Uterus (tissue), 4 donors: ENCODE data around the gene GRIK1. TPM values are rescaled to one million over a fixed set of nuclear protein-coding genes. Genes with fewer than 3 reads are reported as not detected.

Source experiments
- DNase-seq, 2 donors: peaks; one replicate each; pipeline ENCODE4 v3.0.0-alpha.2; 2019 to 2020
- H3K27ac ChIP-seq, 2 donors: fragments of 200-600 bp; sonication (generic); 1 replicate in 1 of 2; 2 replicates in 1 of 2; pipeline ENCODE4 v1.5.1; 2016 to 2018
- H3K27me3 ChIP-seq, 2 donors: fragments of 200-600 bp; sonication (generic); one replicate each; pipeline ENCODE4 v1.5.1; 2018 to 2019; ENCODE audit warnings: control low read depth in 1 of 2
- H3K36me3 ChIP-seq, 2 donors: fragments of 200-600 bp; sonication (generic); one replicate each; pipeline ENCODE4 v1.5.1; 2019; ENCODE audit warnings: control low read depth in 1 of 2
- H3K4me1 ChIP-seq, 2 donors: fragments of 200-600 bp; sonication (generic); one replicate each; pipeline ENCODE4 v1.5.1; 2018 to 2019; ENCODE audit warnings: control low read depth in 1 of 2
- H3K4me3 ChIP-seq, 2 donors: fragments of 200-600 bp; sonication (generic); 1 replicate in 1 of 2; 2 replicates in 1 of 2; pipeline ENCODE4 v1.5.1; 2018 to 2019; ENCODE audit warnings: mild to moderate bottlenecking in 1 of 2
- H3K9me3 ChIP-seq, 2 donors: fragments of 200-600 bp; sonication (generic); one replicate each; pipeline ENCODE4 v1.5.1; 2019; ENCODE audit warnings: control low read depth in 1 of 2
- CTCF ChIP-seq, 4 experiments: fragments of 200-600 bp in 2 of 4; fragments of 450-650 bp in 2 of 4; sonication (generic) in 2 of 4; IDR thresholded peaks; one replicate each; pipeline ENCODE4 v1.5.1; 2016 to 2019; ENCODE audit warnings: antibody characterized with exemption in 4 of 4, mild to moderate bottlenecking in 2 of 4, moderate library complexity in 1 of 4
- POLR2A ChIP-seq, 2 donors: fragments of 450-650 bp; IDR thresholded peaks; one replicate each; pipeline ENCODE4 v1.6.1; 2016; ENCODE audit warnings: antibody characterized with exemption in 2 of 2, mild to moderate bottlenecking in 1 of 2, moderate library complexity in 1 of 2
- intact Hi-C: fragments of 100-400 bp; cut with DNase I; formaldehyde crosslinking; loops from one replicate; pipeline ENCODE4 v1.15.1; 2023; ENCODE audit warnings: low total_unique reads
- total RNA-seq, 4 donors: library from RNA; depleted of rRNA in 3 of 4; stranded (reverse); fragments of >200 nt in 3 of 4; gene quantifications; one replicate each; pipeline versions ENCODE4 v1.1.0 to v1.2.4, GENCODE V29; 2014 to 2023
- donor health status: DM: yes; HTN: yes; CAD: no.

Gene GRIK1
- total RNA-seq, 4 donors from 2014 or later, result 0.12 to 4.1 TPM; not detected in 2

- no peak for DNase-seq
- TF ChIP-seq POLR2A (IDR thresholded peaks at IDR 0.05), result no peak
- no peak for TF ChIP-seq CTCF (IDR thresholded peaks at IDR 0.05)
- no peaks in the 10 kb centered on the region for H3K4me1 ChIP-seq
- intact Hi-C loops, result no loop called here
- no peak overlapping the region for H3K4me3 ChIP-seq
- H3K27ac ChIP-seq, result no peak overlapping the region
- no peaks in the 10 kb centered on the region for H3K9me3 ChIP-seq
- H3K36me3 ChIP-seq, result no peaks in the 10 kb centered on the region
- no peaks in the 10 kb centered on the region for H3K27me3 ChIP-seq
Observed at GRCh38 chr21:29657240-29657989, 282.4 kb downstream of the GRIK1 start.

DNA sequence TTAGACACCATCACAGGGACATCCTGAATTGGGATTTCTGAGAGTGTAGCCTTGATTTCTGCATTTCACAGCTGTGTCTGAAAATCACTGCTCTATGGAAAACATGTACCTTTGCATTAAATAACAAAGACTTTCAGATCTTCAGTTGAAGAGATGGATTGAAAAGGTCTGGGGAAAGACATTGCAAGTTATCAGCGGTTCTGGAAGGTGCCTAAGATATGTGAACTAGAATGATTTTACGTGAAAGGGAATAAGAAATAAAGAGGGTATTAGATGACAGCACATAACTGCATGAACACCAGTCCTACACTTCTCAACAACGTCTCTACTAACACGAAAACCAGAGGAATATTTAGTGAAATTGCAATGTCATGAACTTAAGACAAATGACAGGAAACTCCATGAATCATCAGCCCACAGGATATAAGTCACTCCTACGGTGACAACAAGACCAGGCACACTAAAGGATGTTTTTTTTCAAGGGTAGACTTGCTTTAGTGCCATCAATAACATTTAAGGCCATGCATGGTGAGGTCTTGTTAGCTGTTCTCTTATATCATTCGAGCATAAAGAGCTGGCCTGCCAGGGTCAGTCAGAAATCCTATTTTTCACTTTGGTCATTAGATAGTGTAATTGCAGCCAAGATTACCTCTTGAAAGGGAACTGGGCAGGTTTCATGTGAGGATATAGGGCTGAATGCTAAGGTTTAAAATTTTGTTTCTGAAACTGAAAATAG, 283.1 kb downstream of the GRIK1 start:
- no peak for DNase-seq
- no peak for TF ChIP-seq POLR2A (IDR thresholded peaks at IDR 0.05)
- TF ChIP-seq CTCF (IDR thresholded peaks at IDR 0.05), result no peak
- no peak overlapping the region for H3K27ac ChIP-seq
- no peaks in the 10 kb centered on the region for H3K4me1 ChIP-seq
- no peaks in the 10 kb centered on the region for H3K9me3 ChIP-seq
- intact Hi-C loops, result no loop called here
- no peak overlapping the region for H3K4me3 ChIP-seq
- H3K36me3 ChIP-seq, result no peaks in the 10 kb centered on the region
- H3K27me3 ChIP-seq, result no peaks in the 10 kb centered on the region

DNA sequence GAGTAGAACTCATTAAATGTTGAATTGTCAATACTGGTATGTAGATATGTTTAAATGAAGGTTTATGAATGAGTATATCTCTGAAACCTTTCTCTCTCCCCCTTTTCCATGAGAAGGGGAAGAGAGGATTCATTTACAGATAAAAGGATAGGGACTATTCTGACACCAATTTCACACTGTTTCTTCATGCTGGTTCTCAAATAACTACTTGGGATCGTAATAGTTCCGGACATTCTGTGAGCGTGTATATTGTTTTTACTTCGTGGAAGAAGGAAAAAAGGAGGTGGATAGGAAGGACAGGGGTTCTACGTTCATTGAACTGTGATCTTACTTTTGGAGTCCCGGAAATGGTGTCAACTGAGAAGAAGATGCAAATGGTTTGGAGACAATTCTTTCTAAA, 284.2 kb downstream of the GRIK1 start:
- no peak overlapping the region for H3K27ac ChIP-seq
- no peak for TF ChIP-seq CTCF (IDR thresholded peaks at IDR 0.05)
- no peak for TF ChIP-seq POLR2A (IDR thresholded peaks at IDR 0.05)
- intact Hi-C loops, result no loop called here
- no peak overlapping the region for H3K4me3 ChIP-seq
- no peaks in the 10 kb centered on the region for H3K9me3 ChIP-seq
- H3K27me3 ChIP-seq, result no peaks in the 10 kb centered on the region
- DNase-seq, result no peak
- H3K4me1 ChIP-seq, result no peaks in the 10 kb centered on the region
- H3K36me3 ChIP-seq, result no peaks in the 10 kb centered on the region

DNA sequence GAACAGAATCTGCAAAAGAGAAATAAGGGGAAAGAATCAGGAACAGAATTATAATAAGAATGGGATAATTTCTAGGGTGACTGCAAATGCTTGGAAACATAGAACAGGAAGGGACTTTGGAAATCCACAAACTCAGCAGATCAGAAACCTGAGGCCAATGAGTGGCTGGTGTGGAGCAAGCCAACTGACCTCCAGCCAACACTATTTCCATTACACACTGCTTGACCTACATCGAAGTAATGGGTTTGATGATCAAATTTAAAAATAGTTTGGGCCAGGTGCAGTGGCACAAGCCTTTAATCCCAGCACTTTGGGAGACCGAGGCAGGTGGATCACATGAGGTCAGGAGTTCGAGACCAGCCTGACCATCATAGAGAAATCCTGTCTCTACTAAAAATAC, 284.9 kb downstream of the GRIK1 start:
- no peak for TF ChIP-seq POLR2A (IDR thresholded peaks at IDR 0.05)
- no peak for TF ChIP-seq CTCF (IDR thresholded peaks at IDR 0.05)
- no peak for DNase-seq
- no peaks in the 10 kb centered on the region for H3K9me3 ChIP-seq
- H3K4me1 ChIP-seq, result no peaks in the 10 kb centered on the region
- intact Hi-C loops, result no loop called here
- H3K27ac ChIP-seq, result no peak overlapping the region
- H3K4me3 ChIP-seq, result no peak overlapping the region
- no peaks in the 10 kb centered on the region for H3K36me3 ChIP-seq
- H3K27me3 ChIP-seq, result no peaks in the 10 kb centered on the region

DNA sequence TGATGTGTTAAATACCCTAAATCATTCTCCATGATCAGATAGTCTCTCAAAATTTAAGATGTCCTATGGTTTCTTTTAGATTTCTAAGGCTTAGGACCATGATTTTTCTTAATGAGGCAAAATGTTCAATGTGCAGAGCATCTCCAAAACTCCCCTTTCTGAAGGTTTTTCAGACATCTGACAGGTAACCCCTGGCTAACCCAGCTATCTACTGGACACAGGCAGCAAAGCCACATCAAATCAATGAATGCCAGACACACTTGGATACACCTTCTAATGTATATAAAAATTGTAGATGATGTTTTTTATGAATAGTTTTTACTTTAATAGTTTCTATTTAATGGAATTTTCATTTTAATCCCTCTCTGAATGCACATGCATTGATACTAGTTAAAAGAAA, 285.6 kb downstream of the GRIK1 start:
- H3K27me3 ChIP-seq, result no peaks in the 10 kb centered on the region
- H3K4me3 ChIP-seq, result no peak overlapping the region
- H3K36me3 ChIP-seq, result no peaks in the 10 kb centered on the region
- no peak for TF ChIP-seq CTCF (IDR thresholded peaks at IDR 0.05)
- TF ChIP-seq POLR2A (IDR thresholded peaks at IDR 0.05), result no peak
- no peaks in the 10 kb centered on the region for H3K4me1 ChIP-seq
- intact Hi-C loops, result no loop called here
- DNase-seq, result no peak
- no peak overlapping the region for H3K27ac ChIP-seq
- no peaks in the 10 kb centered on the region for H3K9me3 ChIP-seq
